Stimulated activated CD4-positive, alpha-beta T cell treated with anti-CD3 and anti-CD28 coated beads, Interleukin-1b, Interleukin-23, amount 100 ng/mL, for 4 hours (primary cell): Measurements from ENCODE around the gene PCP2.

ENCODE experiments used
- DNase-seq, 2 donors: peaks; one replicate each; pipeline ENCODE4 v3.0.0-alpha.2; 2020; ENCODE audit warnings: low read depth in 2 of 2

Gene PCP2

GRCh38 chr19:7618771-7619510 lies 14.6 kb downstream of the PCP2 start:
- no peak for DNase-seq

- no peak for DNase-seq
Observed at GRCh38 chr19:7618348-7618747, 15.2 kb downstream of the PCP2 start.

GRCh38 chr19:7617735-7618134 lies 15.8 kb downstream of the PCP2 start:
- DNase-seq, result no peak

- DNase-seq, result no peak
Observed at GRCh38 chr19:7617172-7617571, 16.3 kb downstream of the PCP2 start.

- DNase-seq, result no peak
Observed at GRCh38 chr19:7614859-7615741, 18.4 kb downstream of the PCP2 start.

GRCh38 chr19:7612282-7613274 lies 20.9 kb downstream of the PCP2 start:
- DNase-seq, result no peak

- DNase-seq, result no peak
Observed at GRCh38 chr19:7611541-7612279, 21.8 kb downstream of the PCP2 start.

- no peak for DNase-seq
Observed at GRCh38 chr19:7610491-7611240, 22.9 kb downstream of the PCP2 start.

- DNase-seq, result no peak
Observed at GRCh38 chr19:7607874-7608560, 25.5 kb downstream of the PCP2 start.

GRCh38 chr19:7607212-7607873 lies 26.2 kb downstream of the PCP2 start:
- no peak for DNase-seq

GRCh38 chr19:7606289-7606688 lies 27.2 kb downstream of the PCP2 start:
- no peak for DNase-seq

GRCh38 chr19:7605490-7606222 lies 27.9 kb downstream of the PCP2 start:
- DNase-seq, result no peak

- DNase-seq, result no peak
Observed at GRCh38 chr19:7603919-7604318, 29.6 kb downstream of the PCP2 start.

- no peak for DNase-seq
Observed at GRCh38 chr19:7602935-7603497, 30.5 kb downstream of the PCP2 start.

GRCh38 chr19:7602240-7602934 lies 31.1 kb downstream of the PCP2 start:
- no peak for DNase-seq

- DNase-seq, result no peak
Observed at GRCh38 chr19:7600721-7601120, 32.8 kb downstream of the PCP2 start.

- DNase-seq, result no peak
Observed at GRCh38 chr19:7598180-7598579, 35.3 kb downstream of the PCP2 start.

- no peak for DNase-seq
Observed at GRCh38 chr19:7597689-7598088, 35.8 kb downstream of the PCP2 start.
